T-helper 22 cell (primary cell): ENCODE data around the gene BAG3.
A peak's percentile ranks its signal among the peaks of the same experiment; 100 is the strongest.

Experiments used
- DNase-seq: peaks from one replicate; pipeline ENCODE4 v3.0.0-alpha.2; 2020; ENCODE audit warnings: low read depth

Gene BAG3

DNA sequence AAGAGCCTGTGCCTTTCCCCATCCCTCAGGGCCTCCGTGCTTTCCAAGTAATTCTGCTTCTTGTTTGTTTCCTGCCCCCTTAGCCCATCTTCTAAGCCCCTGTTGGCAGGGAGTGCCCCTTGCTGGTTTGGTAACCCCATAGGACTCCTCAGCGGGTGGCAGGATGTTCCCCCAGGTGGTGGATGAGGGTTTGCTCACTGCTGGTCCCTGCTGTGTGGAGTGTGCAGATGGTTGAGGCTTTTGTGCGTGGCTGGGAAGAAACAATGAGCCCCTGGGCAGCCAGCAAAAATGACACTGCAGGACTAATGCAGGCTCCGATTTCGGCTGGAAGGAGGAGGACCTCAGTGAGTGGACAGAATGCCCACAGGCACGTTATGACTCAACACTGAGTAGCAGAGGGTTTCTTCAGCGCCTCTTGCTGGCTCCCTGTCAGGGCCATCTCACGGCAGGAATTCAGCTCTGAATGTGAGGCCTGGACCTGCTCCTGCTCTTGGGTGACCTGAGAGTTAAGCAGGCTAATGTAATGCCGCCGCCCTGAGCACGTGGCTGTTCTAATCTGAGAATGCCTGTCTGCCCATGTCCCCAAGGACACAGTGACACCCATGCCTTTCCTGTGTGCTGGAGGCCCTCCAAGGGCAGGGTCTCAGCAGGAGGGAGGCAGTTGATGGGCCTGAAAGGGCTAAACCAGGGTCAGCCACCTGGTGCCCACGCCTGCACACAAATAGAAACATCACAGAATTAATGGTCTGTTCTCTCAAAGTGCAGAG is 16.6 kb downstream of the BAG3 start:
- no peak for DNase-seq

DNA sequence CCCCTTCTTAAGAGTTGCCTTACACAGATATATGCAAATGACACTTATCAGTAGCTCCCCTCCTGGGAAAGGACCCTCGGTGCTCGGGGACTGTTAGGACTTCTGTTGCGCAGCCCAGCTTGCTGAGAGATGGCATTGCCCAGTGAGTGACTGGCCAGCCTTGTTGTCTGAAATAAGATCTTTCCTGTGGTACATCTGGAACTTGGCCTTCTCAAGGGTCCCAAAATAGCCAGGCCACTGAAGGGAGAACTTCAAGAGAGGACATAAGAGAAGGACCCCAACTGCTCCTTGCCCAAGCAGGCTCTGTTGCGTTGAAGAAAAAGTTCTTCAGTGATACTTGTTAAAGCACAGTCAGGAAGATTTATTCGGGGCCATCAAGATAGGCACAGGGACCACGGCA is 17.3 kb downstream of the BAG3 start:
- no peak for DNase-seq

GRCh38 chr10:119669331-119669730 is 18.2 kb downstream of the BAG3 start:
- no peak for DNase-seq

DNA sequence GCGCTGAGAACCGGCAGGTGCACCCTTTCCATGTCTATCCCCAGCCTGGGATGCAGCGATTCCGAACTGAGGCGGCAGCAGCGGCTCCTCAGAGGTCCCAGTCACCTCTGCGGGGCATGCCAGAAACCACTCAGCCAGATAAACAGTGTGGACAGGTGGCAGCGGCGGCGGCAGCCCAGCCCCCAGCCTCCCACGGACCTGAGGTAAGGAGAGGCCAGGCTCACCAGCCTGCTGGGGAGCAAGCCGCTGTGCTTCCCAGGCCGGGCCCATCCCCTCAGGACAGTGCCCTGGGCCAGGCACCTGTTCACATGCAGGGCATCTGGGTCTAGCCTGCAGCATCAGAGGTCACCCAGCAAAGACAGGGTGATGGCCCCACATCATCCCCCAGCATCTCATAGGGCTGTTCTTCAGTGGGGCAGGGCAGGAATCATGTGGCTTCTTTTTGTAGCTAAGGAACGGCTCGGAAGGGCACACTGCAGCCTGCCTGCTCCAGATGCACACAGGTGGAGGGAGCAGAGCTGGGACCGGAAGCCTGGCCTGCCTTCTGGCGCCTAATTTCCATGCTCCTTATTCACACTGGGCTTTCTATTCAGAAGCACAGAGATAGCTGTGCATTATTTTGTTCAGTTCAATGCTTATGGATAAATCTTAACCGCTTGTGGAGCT is 18.9 kb downstream of the BAG3 start:
- DNase-seq: no peak

- DNase-seq: no peak
Measured at GRCh38 chr10:119670717-119671116, 19.5 kb downstream of the BAG3 start.

- no peak for DNase-seq
Measured at GRCh38 chr10:119671381-119671780, 20.2 kb downstream of the BAG3 start.

DNA sequence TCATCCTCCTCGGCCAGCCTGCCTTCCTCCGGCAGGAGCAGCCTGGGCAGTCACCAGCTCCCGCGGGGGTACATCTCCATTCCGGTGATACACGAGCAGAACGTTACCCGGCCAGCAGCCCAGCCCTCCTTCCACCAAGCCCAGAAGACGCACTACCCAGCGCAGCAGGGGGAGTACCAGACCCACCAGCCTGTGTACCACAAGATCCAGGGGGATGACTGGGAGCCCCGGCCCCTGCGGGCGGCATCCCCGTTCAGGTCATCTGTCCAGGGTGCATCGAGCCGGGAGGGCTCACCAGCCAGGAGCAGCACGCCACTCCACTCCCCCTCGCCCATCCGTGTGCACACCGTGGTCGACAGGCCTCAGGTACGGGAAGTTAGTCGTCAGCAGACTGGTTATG is 21.1 kb downstream of the BAG3 start:
- no peak for DNase-seq

DNA sequence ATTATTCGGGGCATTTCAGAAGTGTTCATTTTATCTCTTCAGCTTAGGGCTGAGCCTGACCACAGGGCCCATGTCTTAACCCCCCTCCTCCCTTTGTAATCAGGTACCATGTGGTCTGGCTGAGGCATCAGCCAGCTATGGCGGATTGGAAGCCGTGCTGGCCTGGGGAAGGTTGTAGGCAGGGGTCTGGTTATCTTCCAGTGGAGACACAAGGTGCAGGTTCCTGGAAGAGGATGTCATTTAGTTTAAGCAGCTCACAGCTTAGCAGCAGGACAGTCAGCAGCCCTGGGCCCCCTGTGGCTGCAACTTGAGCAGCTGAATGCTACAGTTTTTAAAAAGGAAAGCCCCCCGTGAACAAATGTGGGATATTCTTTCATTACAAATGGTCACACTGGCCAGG is 22.1 kb downstream of the BAG3 start:
- no peak for DNase-seq

- no peak for DNase-seq
Measured at GRCh38 chr10:119675483-119676170, 24.4 kb downstream of the BAG3 start.

DNA sequence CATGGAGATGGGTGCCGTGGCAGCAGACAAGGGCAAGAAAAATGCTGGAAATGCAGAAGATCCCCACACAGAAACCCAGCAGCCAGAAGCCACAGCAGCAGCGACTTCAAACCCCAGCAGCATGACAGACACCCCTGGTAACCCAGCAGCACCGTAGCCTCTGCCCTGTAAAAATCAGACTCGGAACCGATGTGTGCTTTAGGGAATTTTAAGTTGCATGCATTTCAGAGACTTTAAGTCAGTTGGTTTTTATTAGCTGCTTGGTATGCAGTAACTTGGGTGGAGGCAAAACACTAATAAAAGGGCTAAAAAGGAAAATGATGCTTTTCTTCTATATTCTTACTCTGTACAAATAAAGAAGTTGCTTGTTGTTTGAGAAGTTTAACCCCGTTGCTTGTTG is 25.9 kb downstream of the BAG3 start:
- no peak for DNase-seq

DNA sequence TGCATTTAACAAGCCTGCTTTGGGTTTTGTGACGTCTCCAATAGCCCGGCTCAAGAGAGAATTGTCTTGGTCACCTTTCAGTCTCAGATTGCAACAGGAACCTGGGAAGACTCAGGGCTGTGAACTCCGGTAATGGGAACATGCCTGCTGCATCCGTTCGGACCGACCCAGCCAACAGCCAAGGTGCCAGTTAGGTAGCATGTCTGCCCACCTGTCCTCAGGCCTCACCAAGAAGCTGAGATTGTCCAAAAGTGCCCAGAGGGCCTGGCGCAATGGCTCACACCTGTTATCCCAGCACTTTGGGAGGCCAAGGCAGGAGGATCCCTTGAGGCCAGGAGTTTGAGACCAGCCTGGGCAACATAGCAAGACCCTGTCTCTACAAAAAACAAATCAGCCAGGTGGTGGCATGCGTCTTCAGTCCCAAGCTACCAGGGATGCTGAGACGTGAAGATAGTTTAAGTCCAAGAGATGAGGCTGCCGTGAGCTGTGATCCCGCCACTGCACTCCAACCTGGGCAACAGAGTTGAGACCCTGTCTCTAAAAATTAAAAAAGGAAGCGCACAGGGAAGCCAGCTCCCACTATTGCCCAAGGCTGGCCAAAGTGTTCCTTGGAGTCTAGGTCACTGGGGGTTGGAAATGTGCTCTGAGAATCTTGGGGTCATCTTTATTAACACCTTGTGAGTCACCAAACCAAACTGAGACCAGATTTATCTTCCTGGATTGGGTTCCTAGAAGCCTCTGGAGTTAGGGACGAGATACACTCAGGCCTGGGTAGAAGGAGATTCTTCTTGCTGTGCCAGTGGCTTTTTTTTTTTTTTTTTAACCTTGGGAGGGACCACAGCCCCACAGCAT is 26.9 kb downstream of the BAG3 start:
- no peak for DNase-seq

GRCh38 chr10:119679480-119679829 is 28.3 kb downstream of the BAG3 start:
- no peak for DNase-seq

DNA sequence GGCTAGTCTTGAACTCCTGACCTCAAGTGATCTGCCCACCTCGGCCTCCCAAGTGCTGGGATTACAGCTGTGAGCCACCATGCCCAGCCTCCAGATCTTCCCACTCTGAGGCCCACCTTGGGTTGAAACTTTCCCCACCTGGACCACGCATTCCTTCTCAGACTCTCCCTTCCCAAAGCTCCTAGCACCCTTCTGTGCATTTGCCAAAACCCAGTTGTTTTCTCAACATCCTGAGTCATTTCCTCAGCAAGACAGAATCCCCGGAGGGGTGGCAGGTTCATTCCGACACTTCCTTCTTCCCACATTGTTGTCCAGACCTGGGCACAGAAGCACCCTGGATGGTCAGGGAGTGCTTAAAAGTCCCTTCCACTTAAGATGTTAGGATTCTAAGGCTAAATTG is 28.9 kb downstream of the BAG3 start:
- no peak for DNase-seq

GRCh38 chr10:119680650-119681081 is 29.5 kb downstream of the BAG3 start:
- no peak for DNase-seq

DNA sequence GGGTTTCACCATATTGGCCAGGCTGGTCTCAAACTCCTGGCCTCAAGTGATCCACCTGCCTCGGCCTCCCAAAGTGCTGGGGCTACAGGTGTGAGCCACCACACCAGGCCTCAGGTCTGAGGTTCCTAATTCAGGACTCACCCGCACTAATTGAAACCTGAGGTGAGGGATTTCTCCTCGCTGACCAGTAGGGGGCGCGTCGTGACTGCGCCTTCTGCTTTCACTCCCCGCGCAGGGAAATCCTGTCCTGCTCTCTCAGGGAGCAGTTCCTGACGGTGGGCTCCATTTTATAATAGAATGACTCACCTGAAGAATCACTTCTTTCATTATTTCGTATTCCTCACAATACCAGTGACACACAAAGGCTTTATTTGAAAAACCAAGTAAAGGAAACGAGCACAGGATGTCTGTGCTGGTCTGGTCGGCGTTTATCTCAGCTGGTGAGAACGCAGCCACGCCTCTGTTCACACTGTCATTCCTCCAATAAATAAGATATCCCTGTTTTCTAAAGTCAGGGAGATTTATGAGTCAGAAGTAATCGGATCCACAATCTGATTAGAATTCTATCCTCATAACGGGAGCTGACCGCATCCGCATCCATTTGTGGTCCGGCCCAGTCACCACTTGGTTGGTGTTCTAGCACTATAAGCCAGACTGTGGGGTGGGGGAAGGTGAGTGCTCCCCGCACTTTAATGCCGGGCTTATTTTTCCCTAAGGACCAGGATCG is 35.4 kb downstream of the BAG3 start:
- DNase-seq: peak; percentile 68

GRCh38 chr10:119687192-119688032 is 36.2 kb downstream of the BAG3 start:
- no peak for DNase-seq

DNA sequence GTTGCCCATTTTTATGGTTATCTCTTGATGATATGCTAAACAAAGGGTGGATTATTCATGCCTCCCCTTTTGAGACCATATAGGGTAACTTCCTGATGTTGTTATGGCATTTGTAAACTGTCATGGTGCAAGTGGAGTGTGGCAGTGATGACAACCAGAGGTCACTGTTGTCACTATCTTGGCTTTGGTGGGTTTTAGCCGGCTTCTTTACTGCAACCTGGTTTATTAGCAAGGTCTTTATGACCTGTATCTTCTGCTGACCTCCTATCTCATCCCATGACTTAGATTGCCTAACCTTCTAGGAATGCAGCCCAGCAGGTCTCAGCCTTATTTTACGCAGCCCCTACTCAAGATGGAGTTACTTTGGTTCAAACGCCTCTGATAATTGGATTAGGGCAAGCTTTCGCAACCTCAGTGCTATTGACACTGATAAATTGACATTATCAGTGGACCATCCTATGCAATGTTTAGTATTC is 36.9 kb downstream of the BAG3 start:
- DNase-seq: no peak

DNA sequence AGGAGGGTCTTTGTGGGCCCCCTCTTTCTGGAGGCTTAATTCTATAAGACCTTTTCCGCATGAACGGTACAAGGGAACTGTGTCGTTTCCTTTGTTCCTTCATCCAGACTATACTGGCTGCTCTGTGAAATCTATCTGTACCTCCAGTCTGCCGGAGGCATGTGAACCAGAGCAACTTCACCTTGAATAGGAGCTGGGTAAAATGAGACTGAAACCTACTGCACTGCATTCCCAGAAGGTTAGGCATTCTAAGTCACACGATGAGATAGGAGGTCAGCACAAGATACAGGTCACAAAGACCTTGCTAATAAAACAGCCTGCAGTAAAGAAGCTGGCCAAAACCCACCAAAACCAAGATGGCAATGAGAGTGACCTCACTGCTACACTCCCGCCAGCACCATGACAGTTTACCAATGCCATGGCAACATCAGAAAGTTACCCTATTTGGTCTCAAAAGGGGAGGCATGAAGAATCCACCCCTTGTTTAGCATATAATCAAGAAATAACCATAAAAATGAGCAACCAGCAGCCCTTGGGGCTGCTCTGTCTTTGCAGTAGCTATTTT is 37.9 kb downstream of the BAG3 start:
- DNase-seq: no peak

- DNase-seq: no peak
Measured at GRCh38 chr10:119691726-119692125, 40.5 kb downstream of the BAG3 start.

DNA sequence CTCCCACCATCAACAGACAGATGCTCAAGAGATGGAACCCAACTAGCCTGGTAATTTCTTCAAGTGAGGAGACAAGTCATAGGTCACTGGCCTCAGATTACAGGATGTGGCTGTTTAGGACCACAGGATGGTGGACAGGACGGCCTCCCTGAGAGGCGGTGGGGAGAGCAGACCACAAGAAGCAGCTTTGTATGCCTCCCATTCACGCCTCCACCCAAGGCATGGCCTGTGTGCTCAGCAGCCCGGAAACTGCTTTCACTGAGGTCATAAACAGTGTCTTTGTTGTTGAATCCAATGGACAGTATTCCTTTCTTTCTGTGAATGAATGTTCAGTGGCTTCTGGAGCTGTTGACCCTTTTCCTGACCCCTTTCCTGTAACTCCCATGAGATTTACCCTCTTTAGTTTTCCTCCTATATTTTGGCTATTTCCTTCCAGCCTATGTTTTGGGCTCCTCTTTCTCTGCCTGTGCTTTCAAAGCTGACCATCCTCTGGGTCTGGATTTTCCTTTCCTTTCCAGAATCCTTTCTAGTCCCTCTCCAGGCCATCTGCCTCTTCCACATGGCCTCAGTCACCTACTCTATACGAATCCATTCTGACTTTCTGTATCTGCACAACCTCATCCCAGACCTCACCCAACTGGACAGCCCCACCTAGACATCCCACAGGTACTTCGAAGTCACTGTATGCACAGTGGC is 42.2 kb downstream of the BAG3 start:
- DNase-seq: no peak
